AG09309 (cell line): ENCODE results near the gene TET3.

Experiments
- DNase-seq: peaks from one replicate; pipeline ENCODE4 v3.0.0-alpha.2; 2010; ENCODE audit warnings: low read depth
- H3K4me3 ChIP-seq: 2 replicates; pipeline ENCODE4 v1.5.1; 2011; ENCODE audit warnings: mild to moderate bottlenecking, low read depth, low read length, moderate library complexity; ENCODE audit not compliant: control insufficient read depth
- CTCF ChIP-seq: IDR thresholded peaks from 2 replicates; pipeline ENCODE4 v1.5.1; 2011; ENCODE audit warnings: mild to moderate bottlenecking, low read depth, low read length, inconsistent platforms; ENCODE audit not compliant: insufficient read depth, control insufficient read depth; ENCODE audit errors: missing control alignments

Gene TET3

GRCh38 chr2:73952499-73953446 lies 31.9 kb upstream of the TET3 start:
- no peak for TF ChIP-seq CTCF

GRCh38 chr2:73956218-73956865 lies 28.4 kb upstream of the TET3 start:
- TF ChIP-seq CTCF: no peak
- H3K4me3 ChIP-seq: no peak overlapping the region
- DNase-seq: no peak

More at GRCh38 chr2:73952499-73953446, 31.9 kb upstream of the TET3 start:
- H3K4me3 ChIP-seq: no peak overlapping the region
- no peak for DNase-seq

- no peak for DNase-seq
- no peak for TF ChIP-seq CTCF
- H3K4me3 ChIP-seq: no peak overlapping the region
Observed at GRCh38 chr2:73961274-73961673, 23.4 kb upstream of the TET3 start.

GRCh38 chr2:73961823-73962615 lies 22.7 kb upstream of the TET3 start:
- DNase-seq: no peak
- no peak overlapping the region for H3K4me3 ChIP-seq
- TF ChIP-seq CTCF: no peak

GRCh38 chr2:73962798-73963197 lies 21.9 kb upstream of the TET3 start:
- H3K4me3 ChIP-seq: no peak overlapping the region
- no peak for TF ChIP-seq CTCF

GRCh38 chr2:73963385-73964120 lies 21.2 kb upstream of the TET3 start:
- no peak for TF ChIP-seq CTCF
- DNase-seq: no peak
- H3K4me3 ChIP-seq: no peak overlapping the region

More at GRCh38 chr2:73962798-73963197, 21.9 kb upstream of the TET3 start:
- no peak for DNase-seq
